ENCODE data around the gene ZW10.

The ZW10 gene

GRCh38 chr11:113697111-113697510 lies 76.4 kb downstream of the ZW10 start:
- DNase-seq (ENCODE audit: low read depth), result no peak

DNA sequence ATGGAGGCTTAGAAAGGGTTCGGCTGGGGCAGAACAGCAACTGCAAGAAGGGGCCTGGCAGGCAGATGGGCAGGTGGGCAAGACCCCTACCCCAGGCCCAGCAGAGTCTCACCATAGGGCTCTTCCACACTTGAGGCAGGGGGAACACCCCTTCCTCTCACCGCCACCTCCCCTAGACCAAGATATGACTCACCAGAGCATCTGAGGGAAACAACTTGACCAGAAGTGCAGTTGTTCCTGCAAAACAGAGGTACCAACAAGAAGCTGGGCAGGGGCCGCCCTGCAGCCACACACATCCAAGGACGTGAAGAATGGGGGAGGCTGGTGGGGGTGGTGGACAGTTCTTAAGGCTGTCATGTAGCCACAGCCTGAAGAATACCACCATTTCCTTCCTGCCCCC lies 78.3 kb downstream of the ZW10 start:
- DNase-seq (ENCODE audit: low read depth), result no peak

DNA sequence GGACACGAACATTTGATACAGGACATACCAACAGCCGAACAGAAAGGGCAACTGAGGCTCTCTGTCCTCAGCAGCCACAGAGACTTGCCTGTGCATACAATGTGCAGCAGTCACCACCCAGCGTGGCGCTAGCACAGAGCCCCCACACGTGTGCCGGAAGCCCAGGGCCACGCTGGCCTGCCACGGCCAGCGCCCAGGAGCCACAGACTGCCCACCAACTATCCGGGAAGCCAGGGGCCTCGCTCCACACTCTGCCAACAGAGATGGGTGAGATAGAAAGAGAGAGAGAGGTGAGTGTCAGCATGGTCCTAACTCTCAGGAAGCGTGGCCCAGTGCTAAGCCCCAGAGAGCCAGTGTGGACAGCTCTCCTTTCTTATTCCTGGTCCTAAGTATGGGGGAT lies 79.1 kb downstream of the ZW10 start:
- DNase-seq (ENCODE audit: low read depth), result no peak

DNA sequence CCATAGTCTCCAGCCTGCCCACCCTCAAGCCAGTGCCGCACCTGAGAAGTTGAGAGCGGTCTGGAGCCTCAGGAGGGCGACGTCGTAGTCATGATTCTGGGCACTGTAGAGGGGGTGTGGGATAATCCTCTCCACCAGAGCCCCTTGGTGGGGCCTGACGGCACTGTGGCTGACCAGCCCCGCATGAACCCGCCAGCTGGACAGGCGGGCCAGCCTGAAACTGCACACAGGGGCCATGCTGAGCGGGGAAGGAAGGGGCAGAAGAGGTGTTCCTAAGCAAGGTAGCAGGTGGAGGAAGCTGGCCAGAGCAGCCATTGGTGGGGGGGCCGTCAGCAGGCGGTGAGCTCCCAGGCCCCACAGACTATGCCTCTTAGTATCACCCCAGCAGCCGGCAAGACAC lies 80.5 kb downstream of the ZW10 start:
- no peak for DNase-seq (ENCODE audit: low read depth)

DNA sequence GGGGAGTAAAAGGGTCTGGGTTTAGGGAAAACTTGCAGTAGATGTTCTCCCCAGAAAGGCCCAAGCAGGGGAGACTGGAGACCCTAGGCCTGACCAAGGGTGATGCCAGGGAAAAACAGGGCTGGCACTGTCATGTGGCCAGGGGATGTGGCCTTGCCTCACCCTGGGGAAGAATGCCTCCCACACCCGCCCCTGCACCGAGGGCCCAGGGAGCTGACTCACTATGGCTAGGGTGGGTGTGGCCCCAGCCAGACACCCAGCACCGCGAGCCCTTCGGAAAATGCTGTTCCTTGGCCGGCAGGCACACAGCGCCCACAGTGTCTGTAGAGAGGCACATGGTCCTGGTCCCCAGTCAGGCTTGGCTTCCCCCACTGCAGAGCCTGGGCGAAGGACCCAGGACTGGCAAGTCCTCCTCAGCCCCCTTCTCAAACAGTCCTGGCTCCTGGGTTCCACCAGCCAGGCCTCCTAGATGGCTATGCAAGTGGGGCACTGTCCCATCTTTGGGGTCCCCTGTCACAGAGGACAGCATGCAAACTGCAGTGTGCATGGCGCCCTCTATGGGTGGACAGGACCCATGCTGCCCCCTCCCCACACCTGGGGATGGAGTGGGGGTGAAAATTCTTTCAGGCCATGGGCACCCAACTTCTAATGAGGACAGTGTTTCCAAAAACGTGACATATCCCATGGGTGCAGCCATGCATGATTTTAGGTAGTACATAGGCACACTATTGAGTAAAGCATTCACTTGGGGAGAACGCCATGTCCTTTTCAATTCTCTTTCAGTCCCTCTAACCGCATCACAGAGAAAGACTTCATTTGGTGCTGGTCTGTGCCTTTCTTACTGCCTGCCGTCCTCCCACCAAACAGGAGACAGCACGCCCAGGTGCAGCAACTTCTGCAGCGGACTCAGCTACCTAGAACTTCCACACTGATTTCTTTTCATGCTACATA lies 82.6 kb downstream of the ZW10 start:
- DNase-seq (ENCODE audit: low read depth), result peak; percentile 28

- no peak for DNase-seq (ENCODE audit: low read depth)
Measured at GRCh38 chr11:113689768-113690618, 83.5 kb downstream of the ZW10 start.

DNA sequence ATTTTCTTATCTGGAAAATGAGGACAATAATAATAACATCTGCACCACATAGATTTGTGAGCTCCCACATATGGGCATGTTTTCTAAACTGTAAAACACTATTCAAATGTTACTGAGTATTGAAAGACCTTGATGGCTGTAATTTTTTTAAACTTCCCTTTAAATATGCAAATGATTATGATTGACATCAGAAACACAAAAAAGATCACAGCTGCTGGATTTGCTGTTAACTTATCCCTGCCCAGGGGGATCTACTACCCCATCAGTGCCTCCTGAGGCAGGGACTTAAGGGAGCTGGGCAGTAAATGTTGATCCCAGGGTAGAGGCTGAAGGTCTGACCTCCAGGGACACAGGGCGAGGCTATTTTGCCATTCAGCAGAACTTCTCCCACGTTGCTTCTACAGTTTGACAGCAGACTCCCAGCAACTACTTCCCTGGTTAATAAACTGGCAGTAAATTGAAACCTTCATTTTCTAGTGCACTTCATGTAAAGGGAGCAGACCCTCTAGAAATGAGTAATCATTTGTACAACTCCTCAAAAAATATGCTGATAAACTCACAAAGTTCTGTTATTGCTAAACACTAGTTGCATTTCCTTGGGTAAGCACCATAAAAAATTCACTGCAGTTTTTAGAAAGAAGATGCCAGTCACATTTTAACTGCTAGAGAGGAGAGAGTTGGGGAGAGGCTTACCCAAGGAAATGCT lies 87.7 kb downstream of the ZW10 start:
- DNase-seq (ENCODE audit: low read depth), result no peak

DNA sequence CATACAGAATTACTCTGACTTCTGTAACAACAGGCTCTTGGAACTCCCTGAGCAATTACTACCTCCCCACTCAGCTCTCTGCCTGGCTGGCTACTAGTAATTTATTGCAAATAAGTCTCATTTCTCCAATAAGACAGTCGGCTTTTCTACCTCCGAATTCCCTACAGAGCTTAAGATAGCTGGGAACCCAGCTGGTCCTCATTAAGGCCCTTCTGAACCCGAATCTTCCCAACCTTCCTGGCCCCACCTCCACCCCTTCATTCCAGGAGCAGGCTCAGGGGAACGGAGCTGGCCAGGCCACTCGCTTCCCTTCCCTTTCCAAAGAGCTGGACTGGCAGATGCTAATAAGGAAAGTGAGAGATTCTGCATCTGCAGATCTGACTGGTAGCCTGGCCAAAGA lies 89.0 kb downstream of the ZW10 start:
- no peak for DNase-seq (ENCODE audit: low read depth)

DNA sequence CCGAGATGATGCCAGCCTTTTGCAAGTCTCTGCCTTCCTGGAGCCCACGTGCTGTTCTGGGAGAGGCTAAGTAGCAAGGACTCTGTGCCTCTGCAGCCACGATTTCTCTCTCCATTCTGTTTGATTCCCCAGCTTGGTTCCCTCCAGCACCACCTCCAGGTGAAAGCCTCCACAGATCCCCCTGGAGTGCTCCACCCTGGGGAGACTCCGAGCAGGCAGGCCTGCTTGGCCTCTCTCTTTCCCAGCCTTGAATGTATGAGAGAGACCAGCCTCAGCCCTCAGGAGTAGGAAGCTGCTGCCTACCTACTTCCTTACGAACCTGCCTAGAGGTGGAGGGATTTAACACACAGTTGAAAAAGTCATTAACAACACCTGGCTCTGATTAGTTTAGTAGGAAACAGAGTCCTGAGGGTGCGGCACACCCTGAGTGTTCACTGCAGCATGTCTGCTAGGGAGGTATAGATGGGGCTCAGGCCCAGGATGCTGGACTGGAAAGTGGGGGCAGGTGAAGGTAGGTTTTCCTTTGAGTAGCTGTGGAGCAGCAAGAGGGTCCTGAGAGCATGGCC lies 89.9 kb downstream of the ZW10 start:
- no peak for DNase-seq (ENCODE audit: low read depth)

All from stromal cell of bone marrow (primary cell).